A549 (cell line): ENCODE results near the gene SRCIN1. TPM values are rescaled to one million over a fixed set of nuclear protein-coding genes. Genes with fewer than 3 reads are reported as not detected.

ENCODE experiments used
- ATAC-seq, 2 experiments: fragments of 200-7000 bp in 1 of 2; fragments of >200 bp in 1 of 2; cut with Nextera tagmentation in 1 of 2; cut with Tn5 transposase in 1 of 2; 3 replicates each; pipeline versions ENCODE4 v1.8.0 to v1.9.1; 2018 to 2020; ENCODE audit warnings: mild to moderate bottlenecking in 1 of 2, moderate library complexity in 1 of 2
- CTCF ChIA-PET: fragments of 300-600 bp; sonication (Branson Sonifier 250); formaldehyde crosslinking; extraction: SDS; loops from one replicate; lab custom pipeline; 2021; ENCODE audit warnings: antibody characterized with exemption, inconsistent platforms; lab: Yijun Ruan, JAX
- POLR2A ChIA-PET: fragments of 350-600 bp; formaldehyde crosslinking; extraction: SDS; loops from one replicate; lab custom pipeline; 2021; ENCODE audit warnings: antibody characterized with exemption, inconsistent platforms; lab: Yijun Ruan, JAX
- DNase-seq, 2 experiments: peaks; one replicate each; pipeline versions ENCODE4 v3.0.0 to v3.0.0-alpha.2; 2011 to 2016; ENCODE audit warnings: low read depth in 1 of 2, low spot score in 1 of 2
- FAIRE-seq: peaks from 2 replicates; lab custom pipeline; 2011; peaks lifted over from hg19 to GRCh38; lab: Jason Lieb, UNC
- H3K27ac ChIP-seq, 2 experiments: fragments of >200 bp; sonication (Bioruptor Twin); formaldehyde crosslinking; 3 replicates each; pipeline ENCODE4 v1.5.1; 2016 to 2017
- H3K4me1 ChIP-seq: fragments of >200 bp; sonication (Bioruptor Twin); formaldehyde crosslinking; 3 replicates; pipeline ENCODE4 v1.6.1; 2016
- H3K4me2 ChIP-seq: fragments of >200 bp; sonication (Bioruptor Twin); formaldehyde crosslinking; 3 replicates; pipeline ENCODE4 v1.6.1; 2016
- H3K4me3 ChIP-seq: fragments of >200 bp; sonication (Bioruptor Twin); formaldehyde crosslinking; 3 replicates; pipeline ENCODE4 v1.5.1; 2016
- H3K9me3 ChIP-seq: fragments of >200 bp; sonication (Bioruptor Twin); formaldehyde crosslinking; 3 replicates; pipeline ENCODE4 v1.6.1; 2016
- BHLHE40 ChIP-seq: IDR thresholded peaks from 2 replicates; pipeline ENCODE4 v1.6.1; 2012; ENCODE audit warnings: low read depth, low read length, inconsistent platforms
- CBX8 ChIP-seq: fragments of 200-600 bp; sonication (generic); IDR thresholded peaks from 2 replicates; pipeline ENCODE4 v1.6.1; 2016
- CEBPB ChIP-seq, 2 experiments: fragments of >200 bp in 1 of 2; sonication (Bioruptor Twin) in 1 of 2; formaldehyde crosslinking in 1 of 2; IDR thresholded peaks; 2 replicates each; pipeline ENCODE4 v1.6.1; 2012 to 2016
- CHD2 ChIP-seq: fragments of 150-350 bp; IDR thresholded peaks from 2 replicates; pipeline ENCODE4 v1.6.1; 2014; ENCODE audit warnings: low read length; ENCODE audit not compliant: partially characterized antibody
- EHF ChIP-seq: fragments of 250-450 bp; sonication (Bioruptor Pico); IDR thresholded peaks from 2 replicates; pipeline ENCODE4 v1.5.0; 2020; ENCODE audit warnings: mild to moderate bottlenecking
- ESRRA ChIP-seq: fragments of 150-350 bp; IDR thresholded peaks from 2 replicates; pipeline ENCODE4 v1.6.1; 2014; ENCODE audit warnings: mild to moderate bottlenecking, low read length, borderline replicate concordance
- GATA3 ChIP-seq: IDR thresholded peaks from 2 replicates; pipeline ENCODE4 v1.6.1; 2012; ENCODE audit warnings: borderline replicate concordance
- HDAC2 ChIP-seq: fragments of 200-600 bp; sonication (generic); IDR thresholded peaks from 2 replicates; pipeline ENCODE4 v1.6.1; 2016
- HEYL ChIP-seq: fragments of 250-450 bp; sonication (Bioruptor Pico); IDR thresholded peaks from 2 replicates; pipeline ENCODE4 v1.8.0; 2021; ENCODE audit warnings: mild to moderate bottlenecking, moderate library complexity
- HOXA7 ChIP-seq: fragments of 250-450 bp; sonication (Bioruptor Pico); IDR thresholded peaks from 2 replicates; pipeline ENCODE4 v1.5.0; 2020; ENCODE audit warnings: mild to moderate bottlenecking, moderate library complexity
- JUN ChIP-seq, 2 experiments: fragments of >200 bp; sonication (Bioruptor Twin); formaldehyde crosslinking; IDR thresholded peaks; 2 replicates in 1 of 2; 3 replicates in 1 of 2; pipeline ENCODE4 v1.6.1; 2016 to 2017
- KDM1A ChIP-seq: fragments of 200-600 bp; sonication (generic); IDR thresholded peaks from 2 replicates; pipeline ENCODE4 v1.6.1; 2016; ENCODE audit warnings: low read depth, mild to moderate bottlenecking
- KDM5A ChIP-seq: fragments of 200-600 bp; sonication (generic); IDR thresholded peaks from 2 replicates; pipeline ENCODE4 v1.6.1; 2016; ENCODE audit warnings: antibody characterized with exemption, mild to moderate bottlenecking
- MAZ ChIP-seq: fragments of 150-350 bp; IDR thresholded peaks from 2 replicates; pipeline ENCODE4 v1.6.1; 2014; ENCODE audit warnings: antibody characterized with exemption, low read depth, low read length, borderline replicate concordance
- NR3C1 ChIP-seq: fragments of >200 bp; sonication (Bioruptor Twin); formaldehyde crosslinking; IDR thresholded peaks from 3 replicates; pipeline ENCODE4 v1.6.1; 2017
- PHF8 ChIP-seq: fragments of 200-600 bp; sonication (generic); IDR thresholded peaks from 2 replicates; pipeline ENCODE4 v1.6.1; 2016; ENCODE audit warnings: low read depth, mild to moderate bottlenecking, antibody characterized with exemption, moderate library complexity, borderline replicate concordance
- POLR2AphosphoS2 ChIP-seq: conservative IDR thresholded peaks from 2 replicates; pipeline ENCODE4 v1.6.1; 2012; ENCODE audit warnings: low read length, improper control_type of control experiment, inconsistent platforms
- RARB ChIP-seq: fragments of 250-450 bp; sonication (Bioruptor Pico); IDR thresholded peaks from 2 replicates; pipeline ENCODE4 v1.8.0; 2021; ENCODE audit warnings: mild to moderate bottlenecking, moderate library complexity
- RFX5 ChIP-seq: fragments of 450-650 bp; IDR thresholded peaks from 2 replicates; pipeline ENCODE4 v1.7.1; 2014; ENCODE audit warnings: antibody characterized with exemption, mild to moderate bottlenecking, moderate library complexity
- SMC3 ChIP-seq: fragments of >200 bp; sonication (Bioruptor Twin); formaldehyde crosslinking; IDR thresholded peaks from 3 replicates; pipeline ENCODE4 v1.6.1; 2018; ENCODE audit warnings: inconsistent platforms
- SREBF2 ChIP-seq: fragments of 450-650 bp; IDR thresholded peaks from 2 replicates; pipeline ENCODE4 v1.6.1; 2014; ENCODE audit warnings: mild to moderate bottlenecking, moderate library complexity
- TP53 ChIP-seq: fragments of 250-450 bp; sonication (Bioruptor Pico); IDR thresholded peaks from 2 replicates; pipeline ENCODE4 v1.5.0; 2021; ENCODE audit warnings: mild to moderate bottlenecking, moderate library complexity
- ZC3H11A ChIP-seq: fragments of 450-650 bp; IDR thresholded peaks from 2 replicates; pipeline ENCODE4 v1.6.1; 2014; ENCODE audit warnings: antibody characterized with exemption, mild to moderate bottlenecking
- ZNF302 ChIP-seq: fragments of 250-450 bp; sonication (Bioruptor Pico); IDR thresholded peaks from 2 replicates; pipeline ENCODE4 v1.9.0; 2021; ENCODE audit warnings: inconsistent platforms, mild to moderate bottlenecking, moderate library complexity
- WGBS: methylation state at CpG from one replicate; pipeline ENCODE4 v1.1.6; 2017; ENCODE audit errors: missing lambda C conversion rate; 5-methylcytosine and 5-hydroxymethylcytosine counted together
- polyA plus RNA-seq, 4 experiments: library from polyadenylated mRNA; depleted of rRNA in 3 of 4; stranded (reverse); fragments of >200 nt; fragmentation: RNase III in 1 of 4; extraction: RNeasy Plus Mini Kit Qiagen cat#74134 plus additional on column Dnase treatment in 1 of 4; gene quantifications; 2 replicates in 3 of 4; 3 replicates in 1 of 4; pipeline ENCODE4 v1.2.3, GENCODE V29; 2011 to 2017
- TF ChIP-seq, protein P1 (sequence below): IDR thresholded peaks from 2 replicates; pipeline ENCODE4 v1.6.1; 2012
- TF ChIP-seq, protein P2 (sequence below): fragments of 450-650 bp; IDR thresholded peaks from 2 replicates; pipeline ENCODE4 v1.6.1; 2014; ENCODE audit warnings: antibody characterized with exemption
- TF ChIP-seq, protein P3 (sequence below): IDR thresholded peaks from 2 replicates; pipeline ENCODE4 v1.6.1; 2012
- TF ChIP-seq, protein P4 (sequence below): fragments of 150-350 bp; IDR thresholded peaks from 2 replicates; pipeline ENCODE4 v1.6.1; 2014; ENCODE audit warnings: low read depth, mild to moderate bottlenecking, low read length

SRCIN1 gene
- polyA plus RNA-seq, 2 of the 4 experiments (the other 2 are of a cell fraction) = 1.4 to 2.1 TPM

DNA sequence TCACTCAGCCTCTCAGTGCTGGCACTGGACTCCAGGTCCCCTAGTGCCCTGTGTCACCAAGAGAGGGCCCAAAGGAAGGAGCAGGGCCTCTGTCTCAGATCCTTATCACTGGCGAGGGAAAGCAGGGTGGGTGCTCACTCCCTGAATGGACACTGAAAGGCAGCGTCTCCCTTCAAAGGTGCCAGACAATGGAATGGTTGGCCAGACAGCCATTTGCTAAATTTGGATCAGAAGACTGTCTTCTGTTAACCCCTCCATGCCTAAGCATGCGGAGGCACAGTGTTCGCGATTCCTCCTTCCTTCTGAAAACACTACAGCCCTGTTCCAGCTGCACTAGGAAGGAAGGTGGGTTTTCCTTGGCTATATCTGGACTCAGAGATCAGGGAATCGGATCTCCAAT lies 48.4 kb downstream of the SRCIN1 start:
- POLR2A ChIA-PET = interaction anchor here (0.6 to 2.2 kb wide), 8 partner anchors 25 to 118 kb away, joined by 3 to 10 read pairs (median 4); partner anchors contain the start of genes EPOP and SRCIN1
- H3K4me3 ChIP-seq = no peak overlapping the region
- WGBS = 80% methylated on average over 6 of the region's 6 CpGs
- CTCF ChIA-PET = interaction anchor here (0.5 to 28.4 kb wide), 50 partner anchors 10 to 1043 kb away, joined by 3 to 948 read pairs (median 5); partner anchors contain the start of gene SRCIN1
- TF ChIP-seq CHD2 = no peak
- no peak for TF ChIP-seq TP53
- TF ChIP-seq GATA3 = no peak
- TF ChIP-seq CEBPB (IDR thresholded peaks at IDR 0.05) = no peak
- TF ChIP-seq CBX8 = no peak
- TF ChIP-seq HDAC2 = no peak
- TF ChIP-seq, protein P1, sequence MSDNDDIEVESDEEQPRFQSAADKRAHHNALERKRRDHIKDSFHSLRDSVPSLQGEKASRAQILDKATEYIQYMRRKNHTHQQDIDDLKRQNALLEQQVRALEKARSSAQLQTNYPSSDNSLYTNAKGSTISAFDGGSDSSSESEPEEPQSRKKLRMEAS = no peak
- TF ChIP-seq, protein P2, sequence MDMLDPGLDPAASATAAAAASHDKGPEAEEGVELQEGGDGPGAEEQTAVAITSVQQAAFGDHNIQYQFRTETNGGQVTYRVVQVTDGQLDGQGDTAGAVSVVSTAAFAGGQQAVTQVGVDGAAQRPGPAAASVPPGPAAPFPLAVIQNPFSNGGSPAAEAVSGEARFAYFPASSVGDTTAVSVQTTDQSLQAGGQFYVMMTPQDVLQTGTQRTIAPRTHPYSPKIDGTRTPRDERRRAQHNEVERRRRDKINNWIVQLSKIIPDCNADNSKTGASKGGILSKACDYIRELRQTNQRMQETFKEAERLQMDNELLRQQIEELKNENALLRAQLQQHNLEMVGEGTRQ = no peak
- TF ChIP-seq RFX5 = no peak
- TF ChIP-seq POLR2AphosphoS2 = no peak
- no peak for TF ChIP-seq MAZ
- TF ChIP-seq, protein P3, sequence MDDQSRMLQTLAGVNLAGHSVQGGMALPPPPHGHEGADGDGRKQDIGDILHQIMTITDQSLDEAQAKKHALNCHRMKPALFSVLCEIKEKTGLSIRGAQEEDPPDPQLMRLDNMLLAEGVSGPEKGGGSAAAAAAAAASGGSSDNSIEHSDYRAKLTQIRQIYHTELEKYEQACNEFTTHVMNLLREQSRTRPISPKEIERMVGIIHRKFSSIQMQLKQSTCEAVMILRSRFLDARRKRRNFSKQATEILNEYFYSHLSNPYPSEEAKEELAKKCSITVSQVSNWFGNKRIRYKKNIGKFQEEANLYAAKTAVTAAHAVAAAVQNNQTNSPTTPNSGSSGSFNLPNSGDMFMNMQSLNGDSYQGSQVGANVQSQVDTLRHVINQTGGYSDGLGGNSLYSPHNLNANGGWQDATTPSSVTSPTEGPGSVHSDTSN = no peak
- TF ChIP-seq JUN (IDR thresholded peaks at IDR 0.05) = no peak
- TF ChIP-seq ESRRA = no peak
- TF ChIP-seq BHLHE40 = no peak
- TF ChIP-seq, all 56 proteins: peak for 0
- DNase-seq (no peak), ATAC-seq (no peak), FAIRE-seq (no peak)
- peak overlapping the region; percentile 55 to 72; a peak in 5 of 6 replicates for H3K27ac ChIP-seq
- no peaks in the 10 kb centered on the region for H3K9me3 ChIP-seq
- peaks cover 16% of the 10 kb centered on the region for H3K4me1 ChIP-seq
- H3K4me2 ChIP-seq = peak overlapping the region; percentile 89

DNA sequence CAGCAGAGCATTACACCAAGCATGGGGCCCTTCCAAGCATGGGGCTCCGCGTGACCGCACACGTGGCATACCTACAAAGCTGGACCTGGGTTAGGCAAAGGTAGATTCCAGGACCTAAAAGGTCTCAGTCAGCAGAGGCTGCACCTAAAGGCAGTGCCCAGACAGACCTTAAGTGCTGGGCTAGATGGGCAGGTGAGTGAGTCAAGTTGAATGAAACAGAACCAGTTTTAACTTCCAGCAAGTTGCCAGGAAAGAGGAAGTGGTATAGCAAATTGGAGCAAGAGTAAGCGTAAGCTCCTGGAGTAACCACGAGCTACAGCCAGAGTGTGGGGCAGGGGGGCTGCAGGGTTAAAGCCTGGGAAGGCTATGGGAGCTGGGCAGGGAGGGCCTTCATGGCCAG lies 49.5 kb downstream of the SRCIN1 start:
- DNase-seq (no peak), FAIRE-seq (no peak)
- H3K4me2 ChIP-seq = no peak overlapping the region
- peaks cover 16% of the 10 kb centered on the region for H3K4me1 ChIP-seq
- TF ChIP-seq ZNF302 (CRISPR knock-in tag) (no peak), HOXA7 (no peak), ZC3H11A (no peak), HEYL (CRISPR knock-in tag) (no peak), EHF (no peak), KDM1A (no peak), CBX8 (no peak), NR3C1 (no peak), TP53 (no peak), RARB (no peak), SREBF2 (no peak), SMC3 (no peak), PHF8 (no peak), KDM5A (no peak), GATA3 (no peak)
- TF ChIP-seq, protein P4, sequence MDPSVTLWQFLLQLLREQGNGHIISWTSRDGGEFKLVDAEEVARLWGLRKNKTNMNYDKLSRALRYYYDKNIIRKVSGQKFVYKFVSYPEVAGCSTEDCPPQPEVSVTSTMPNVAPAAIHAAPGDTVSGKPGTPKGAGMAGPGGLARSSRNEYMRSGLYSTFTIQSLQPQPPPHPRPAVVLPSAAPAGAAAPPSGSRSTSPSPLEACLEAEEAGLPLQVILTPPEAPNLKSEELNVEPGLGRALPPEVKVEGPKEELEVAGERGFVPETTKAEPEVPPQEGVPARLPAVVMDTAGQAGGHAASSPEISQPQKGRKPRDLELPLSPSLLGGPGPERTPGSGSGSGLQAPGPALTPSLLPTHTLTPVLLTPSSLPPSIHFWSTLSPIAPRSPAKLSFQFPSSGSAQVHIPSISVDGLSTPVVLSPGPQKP = no peak
- TF ChIP-seq, all 56 proteins: peak for 0
- WGBS = 84% methylated on average over 6 of the region's 6 CpGs
- POLR2A ChIA-PET = no interaction called here
- Histone ChIP-seq H3K9me3 (no peaks in the 10 kb centered on the region), H3K4me3 (no peak overlapping the region), H3K27ac (no peak overlapping the region)
- CTCF ChIA-PET = interaction anchor here (0.6 to 28.4 kb wide), 11 partner anchors 9 to 133 kb away, joined by 3 to 948 read pairs (median 7); partner anchors contain the start of gene SRCIN1
- no peak for ATAC-seq
